GM03348 (cell line): ENCODE measurements around the gene KRT74.

Experiments
- DNase-seq: peaks from one replicate; pipeline ENCODE4 v3.0.0; 2012; ENCODE audit warnings: low spot score

The KRT74 gene

DNA sequence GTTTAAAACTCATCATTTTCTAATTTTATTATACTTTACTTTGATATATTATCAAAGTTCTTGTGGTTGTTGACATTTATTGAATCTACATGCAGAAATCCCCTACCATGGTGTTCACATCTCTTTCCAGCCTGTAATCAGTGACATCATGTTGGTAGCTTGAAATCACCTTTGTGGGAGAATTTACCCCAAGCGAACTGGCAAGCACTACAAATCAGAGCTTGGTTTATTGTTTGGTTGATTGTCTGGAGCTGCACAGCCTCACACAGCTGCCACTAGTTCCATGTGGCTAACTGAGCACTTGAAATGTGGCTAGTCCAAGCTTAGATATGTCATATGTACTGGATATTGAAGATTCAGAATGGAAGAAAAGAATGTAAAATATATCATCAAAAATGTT lies 38.1 kb downstream of the KRT74 start:
- DNase-seq, result no peak

DNA sequence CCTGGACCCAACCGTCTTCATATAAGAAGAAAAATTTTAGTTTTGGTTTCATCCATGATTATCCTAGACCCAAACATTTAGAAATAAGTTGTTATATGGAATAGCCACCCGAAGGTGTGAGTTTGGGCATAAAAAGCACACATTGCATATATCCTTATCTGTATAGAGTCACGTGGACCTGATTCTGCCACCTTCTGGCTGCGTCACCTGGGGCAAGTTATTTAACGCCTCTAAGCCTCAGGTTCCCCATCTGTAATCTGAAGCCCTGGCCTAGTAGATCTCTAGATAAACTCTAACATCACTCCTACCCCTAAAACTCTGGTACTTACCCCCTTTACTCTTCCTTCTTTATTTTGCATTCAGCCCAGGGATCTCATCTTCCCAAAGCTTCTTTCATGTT lies 39.2 kb downstream of the KRT74 start:
- no peak for DNase-seq

DNA sequence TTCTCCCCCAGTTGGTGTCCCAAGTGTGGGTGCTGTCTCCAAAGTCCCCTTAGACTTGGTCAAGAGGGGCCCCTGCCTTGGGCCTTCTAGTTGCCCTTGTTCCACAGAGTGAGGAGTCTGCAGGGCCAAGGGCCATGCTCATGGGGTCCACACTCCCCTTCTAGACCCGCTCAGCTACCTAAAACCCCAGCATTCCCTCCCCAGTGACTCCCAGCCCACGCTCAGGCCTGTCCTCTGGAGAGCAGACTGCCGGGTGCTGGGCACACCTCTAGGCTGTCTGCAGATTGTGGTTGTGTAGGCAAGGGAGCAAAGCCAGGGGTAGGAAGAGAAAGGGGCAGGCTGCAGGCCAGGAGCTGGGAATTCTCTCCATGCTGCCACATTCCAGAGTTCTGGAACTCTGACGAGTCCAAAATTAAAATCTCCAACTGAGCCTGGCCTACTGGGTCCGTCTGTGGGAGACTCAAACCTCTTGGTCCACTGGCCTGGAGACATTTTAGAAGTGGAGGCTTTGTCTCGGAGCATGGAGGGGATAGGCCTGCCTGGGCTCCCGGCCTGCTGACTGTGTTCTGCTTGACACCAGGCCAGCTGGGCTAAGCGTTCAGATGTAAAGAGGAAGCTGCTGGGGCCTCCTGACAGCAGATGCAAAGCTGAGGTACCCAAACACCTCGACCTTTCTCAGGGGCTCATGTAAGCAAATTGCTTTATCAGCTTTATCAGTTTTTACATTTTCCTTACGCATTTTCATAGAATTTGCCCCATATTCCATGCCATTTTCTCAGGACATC lies 39.8 kb downstream of the KRT74 start:
- DNase-seq, result no peak

DNA sequence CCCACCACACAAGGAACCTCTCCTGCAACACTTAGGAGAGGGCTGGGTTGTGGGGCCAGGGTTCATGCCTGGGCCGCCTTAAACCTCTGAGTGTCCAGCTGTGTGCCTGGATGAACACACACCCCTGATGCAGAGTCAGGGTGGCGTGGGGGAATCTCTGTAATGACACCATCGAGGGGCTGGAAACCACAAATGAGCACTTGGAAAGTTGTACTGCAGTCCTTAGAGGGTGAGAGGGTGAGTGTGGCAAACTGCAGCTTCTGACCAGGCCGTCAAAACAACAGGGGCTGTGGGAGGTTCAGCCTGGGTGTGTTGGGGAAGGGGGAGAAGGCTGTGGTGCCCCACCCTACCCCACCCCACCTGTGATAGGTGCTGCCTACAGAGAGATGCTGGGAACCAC lies 41.0 kb downstream of the KRT74 start:
- no peak for DNase-seq

DNA sequence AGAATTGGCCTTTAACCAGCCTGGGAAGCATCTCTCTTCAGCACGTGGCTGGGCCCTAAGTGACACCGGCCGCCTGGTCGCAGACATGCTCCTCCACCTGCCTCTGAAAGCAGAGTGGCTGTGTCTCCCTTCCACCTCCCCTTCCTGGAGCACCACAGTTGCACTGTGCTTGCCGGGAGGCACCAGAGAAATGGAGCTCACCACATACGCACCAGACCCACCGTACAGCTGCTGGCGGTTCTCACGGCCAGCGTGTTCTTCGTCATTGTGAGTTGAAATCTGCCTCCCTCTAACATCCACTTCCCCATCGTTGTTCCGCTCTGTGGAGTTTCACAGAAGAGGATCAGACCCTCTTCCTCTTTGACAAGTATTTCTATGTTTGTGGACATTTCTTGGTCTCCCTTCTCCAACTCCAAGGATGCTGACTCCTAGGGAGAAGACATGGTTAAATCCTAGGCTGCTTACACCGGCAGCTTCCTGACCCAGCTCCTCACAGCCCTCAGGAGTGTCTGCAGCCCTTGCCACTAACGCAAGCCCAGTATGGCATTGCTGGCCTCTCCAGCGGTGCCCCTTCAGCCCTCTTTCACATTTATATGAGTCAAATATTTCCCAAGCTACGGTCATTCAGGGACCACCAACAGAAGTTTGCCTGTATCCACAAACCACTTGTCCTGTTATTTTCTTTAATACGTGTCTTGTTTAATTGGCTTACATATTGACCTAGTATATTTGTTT lies 41.9 kb downstream of the KRT74 start:
- DNase-seq, result no peak

DNA sequence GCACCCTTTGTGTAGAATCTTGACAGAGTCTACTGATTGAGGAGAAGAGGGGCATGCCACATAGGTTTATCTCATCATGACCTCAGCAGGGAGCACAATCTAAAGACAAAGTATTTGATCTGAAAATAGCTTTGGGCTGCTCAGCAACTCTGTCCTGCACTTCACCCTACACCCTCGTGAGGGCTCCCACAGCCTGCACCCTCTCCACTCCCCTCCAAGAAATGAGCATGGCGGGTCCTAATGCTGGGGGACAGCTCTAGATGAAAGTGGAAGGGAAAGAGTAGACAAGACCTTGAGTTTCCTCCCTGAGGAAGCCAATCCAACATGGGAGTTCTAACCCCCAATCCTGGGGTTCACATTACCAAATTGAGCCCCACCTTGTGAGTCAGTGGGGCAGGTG lies 42.7 kb downstream of the KRT74 start:
- DNase-seq, result no peak

DNA sequence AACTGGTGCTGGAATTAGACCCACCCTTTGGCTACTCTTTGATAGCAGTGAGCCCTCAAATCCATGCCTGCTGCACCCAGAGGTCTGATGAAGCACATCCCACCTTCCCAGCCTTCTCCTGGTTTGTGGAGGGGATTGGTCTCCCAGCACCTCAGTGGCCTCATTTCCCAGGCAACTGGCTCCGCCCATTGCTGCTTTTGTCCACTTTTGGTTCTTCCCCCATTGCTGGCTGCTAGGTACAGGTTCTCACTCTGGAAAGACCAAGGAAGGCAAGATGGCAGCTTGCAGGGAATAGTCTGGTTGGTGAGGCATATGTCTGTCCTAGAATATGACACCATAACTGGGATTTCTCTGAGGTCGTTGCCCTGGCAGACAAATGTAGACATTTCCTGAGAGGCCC lies 43.3 kb downstream of the KRT74 start:
- DNase-seq, result no peak

DNA sequence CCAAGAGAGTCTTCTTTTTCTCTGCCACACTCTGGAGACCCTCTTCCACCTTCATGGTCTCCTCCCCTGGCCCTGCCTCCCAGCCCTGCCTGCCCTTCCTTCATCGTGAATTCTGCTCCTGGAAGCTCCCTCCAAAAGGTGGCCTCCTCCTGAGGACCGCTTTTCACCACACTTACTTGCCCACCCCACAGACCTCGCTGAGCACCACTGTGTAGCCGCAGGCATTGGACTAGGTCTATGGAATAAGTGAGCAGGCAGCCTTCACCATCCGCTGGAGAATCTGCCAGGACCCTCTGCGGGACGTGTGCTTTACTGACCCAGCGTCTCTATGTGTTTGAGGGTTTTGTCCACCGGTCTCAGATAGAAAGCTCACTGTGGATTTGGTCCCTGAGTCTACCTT lies 43.8 kb downstream of the KRT74 start:
- no peak for DNase-seq

DNA sequence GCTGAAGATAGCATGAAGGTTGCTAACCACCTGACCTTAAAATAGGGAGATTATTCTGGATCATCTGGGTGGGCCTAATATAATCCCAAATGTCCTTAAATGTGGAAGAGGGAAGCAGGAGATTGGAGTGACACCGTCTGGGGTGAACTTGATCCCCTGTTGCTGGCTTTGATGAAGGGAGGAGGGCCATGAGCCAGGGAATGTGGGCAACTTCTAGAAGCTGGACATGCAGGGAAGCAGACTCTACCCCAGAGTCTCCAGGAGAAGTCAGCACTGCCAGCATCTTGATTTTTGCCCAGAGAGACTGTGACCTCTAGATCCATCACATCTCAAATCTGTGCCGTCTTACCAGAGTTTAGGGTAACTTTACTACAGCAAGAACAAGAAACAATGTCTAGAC lies 44.2 kb downstream of the KRT74 start:
- DNase-seq, result no peak

DNA sequence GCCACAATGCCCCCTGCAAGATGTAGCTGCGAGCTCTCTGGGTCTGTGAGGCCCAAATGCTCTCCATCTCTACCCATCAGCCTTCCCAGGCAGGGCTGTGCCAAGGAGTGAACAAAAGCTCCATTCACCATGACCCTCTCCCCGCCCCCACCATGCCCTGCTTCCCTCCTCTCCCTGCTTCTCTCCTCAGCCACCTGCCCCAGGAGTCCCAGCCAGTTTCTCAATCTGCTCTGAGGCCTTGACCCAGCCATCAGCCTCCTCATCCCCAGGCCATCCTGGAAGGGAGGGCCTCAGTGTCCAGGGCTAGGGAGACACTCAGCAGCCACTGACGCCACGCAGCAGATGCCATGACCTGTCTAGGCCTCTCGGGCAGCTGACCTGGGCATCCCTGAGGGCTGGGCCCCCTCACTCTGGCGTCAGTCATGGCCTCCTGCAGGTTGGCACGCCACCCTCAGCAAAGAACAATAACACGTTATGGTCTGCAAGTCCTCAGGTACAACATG lies 45.0 kb downstream of the KRT74 start:
- no peak for DNase-seq

DNA sequence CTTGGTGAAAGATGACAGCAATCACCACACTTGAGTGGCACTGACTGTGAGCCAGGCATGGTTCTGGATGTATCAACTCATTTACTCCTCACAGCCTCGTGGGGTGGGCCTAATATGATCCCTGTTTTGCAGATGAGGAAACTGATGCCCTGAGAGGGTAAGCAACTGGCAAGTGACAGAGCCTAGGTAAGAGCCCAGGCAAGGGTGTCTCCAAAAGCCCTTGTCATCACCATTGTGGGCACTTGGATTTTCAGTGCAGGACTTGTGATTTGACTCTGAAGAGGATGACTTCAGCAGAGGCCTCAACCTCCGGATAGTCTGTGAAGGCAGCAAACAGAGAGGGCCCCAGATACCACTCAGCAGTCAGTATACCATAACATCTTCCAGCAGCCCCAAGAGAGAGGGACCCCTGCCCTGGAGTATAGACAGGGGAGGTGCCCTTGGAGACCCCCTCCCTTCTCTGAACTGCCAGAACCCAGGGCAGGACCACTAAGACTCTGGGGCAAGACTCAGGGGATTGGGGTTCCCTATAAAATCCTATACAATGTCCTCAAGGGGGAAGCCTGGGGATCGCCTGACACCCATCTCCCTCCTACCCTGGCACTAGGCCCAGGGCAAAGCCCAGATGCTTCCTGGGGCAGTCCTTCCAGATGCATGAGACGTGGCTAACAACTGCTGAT lies 46.4 kb downstream of the KRT74 start:
- DNase-seq, result no peak

DNA sequence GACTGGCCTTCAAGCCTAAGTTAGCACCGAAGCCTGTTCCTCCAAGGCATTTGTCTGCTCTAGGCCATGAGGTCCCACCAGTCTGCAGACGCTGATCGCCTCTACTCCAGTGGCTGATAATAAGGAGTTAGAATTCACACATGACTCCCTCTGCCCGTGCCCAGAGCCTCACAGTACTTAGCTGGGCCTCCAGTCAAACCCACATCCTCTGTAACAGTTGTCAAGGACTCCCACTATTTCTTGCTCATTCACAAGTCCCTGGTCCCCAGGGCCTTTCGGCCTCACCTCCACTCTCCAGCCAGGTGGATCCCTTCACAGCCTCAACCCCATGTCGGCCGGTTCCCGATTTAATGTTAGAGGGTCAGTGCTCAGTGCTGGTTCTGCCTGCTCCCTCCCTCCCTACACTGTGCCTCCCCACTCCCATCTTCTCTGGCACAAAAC lies 47.1 kb downstream of the KRT74 start:
- DNase-seq, result no peak

DNA sequence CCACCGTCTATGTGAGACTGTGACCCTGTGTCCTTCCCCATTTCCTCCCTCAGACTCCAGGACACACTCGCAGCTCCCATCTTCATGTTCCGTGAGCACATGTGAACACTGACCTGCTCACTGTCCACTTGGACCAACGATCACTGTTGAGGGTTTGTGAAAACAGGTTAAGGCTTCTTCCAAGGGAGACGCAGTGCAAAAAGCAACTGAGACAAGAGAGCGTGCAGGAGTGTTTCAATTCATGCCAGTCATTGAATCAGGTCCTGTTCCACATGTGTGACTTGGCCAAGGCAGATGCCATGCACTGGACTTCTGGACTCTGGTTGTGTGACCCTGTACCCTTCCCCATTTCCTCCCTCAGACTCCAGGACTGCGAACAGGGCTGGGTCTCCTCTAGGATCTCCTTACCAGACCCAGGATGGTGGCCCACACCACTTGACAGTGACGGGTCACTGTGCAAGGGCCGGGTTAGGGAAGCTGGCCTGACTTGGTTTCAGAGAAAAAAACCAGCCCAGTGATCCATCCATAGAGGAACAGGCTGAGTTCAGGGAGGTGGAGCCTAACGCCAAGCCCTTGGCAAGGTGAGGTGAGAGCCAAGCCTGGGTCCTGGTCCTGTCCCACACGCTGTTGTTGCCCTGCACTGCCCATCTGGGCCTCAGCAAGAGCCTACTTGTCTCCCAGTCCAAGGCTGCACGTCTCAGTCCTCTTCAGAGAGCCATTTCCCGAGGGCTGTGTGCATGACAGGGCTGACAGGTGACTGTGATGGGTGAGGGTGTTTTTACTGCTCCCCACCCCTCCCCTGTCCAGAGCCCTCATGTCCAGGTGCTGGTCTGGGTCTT lies 47.8 kb downstream of the KRT74 start:
- DNase-seq, result no peak

DNA sequence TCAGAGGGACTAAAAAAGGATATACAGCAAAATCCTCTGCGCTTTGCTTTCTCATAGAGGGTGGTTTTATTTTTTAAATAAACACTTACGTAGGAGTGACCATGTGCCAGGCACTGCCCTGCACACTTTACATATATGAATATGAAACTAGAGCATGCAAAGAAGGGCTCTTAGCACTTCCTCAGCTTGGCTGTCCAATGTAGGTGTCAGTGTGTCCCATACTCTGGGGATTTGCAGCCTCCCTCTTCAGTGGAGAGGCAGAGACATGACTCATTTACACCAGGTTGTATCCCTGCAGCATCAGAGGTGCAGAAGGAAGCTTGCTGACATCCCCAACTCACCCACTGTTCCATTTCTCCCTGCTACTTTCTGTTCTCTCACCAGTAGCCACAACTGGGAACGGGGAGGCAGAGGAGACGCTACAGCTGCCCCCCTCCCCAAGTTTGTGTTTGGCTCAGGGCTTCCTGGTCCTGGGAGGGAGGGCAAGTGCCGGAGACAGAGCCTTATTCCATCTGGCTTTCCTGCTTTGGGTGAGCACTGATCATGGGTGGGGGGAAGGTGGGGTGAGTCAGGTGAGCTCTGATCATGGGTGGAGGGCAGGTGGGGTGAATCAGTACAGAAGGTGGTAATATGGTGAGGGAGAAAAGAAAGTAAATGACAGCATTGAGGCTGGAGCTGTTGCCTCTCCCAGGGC lies 48.6 kb downstream of the KRT74 start:
- DNase-seq, result no peak

DNA sequence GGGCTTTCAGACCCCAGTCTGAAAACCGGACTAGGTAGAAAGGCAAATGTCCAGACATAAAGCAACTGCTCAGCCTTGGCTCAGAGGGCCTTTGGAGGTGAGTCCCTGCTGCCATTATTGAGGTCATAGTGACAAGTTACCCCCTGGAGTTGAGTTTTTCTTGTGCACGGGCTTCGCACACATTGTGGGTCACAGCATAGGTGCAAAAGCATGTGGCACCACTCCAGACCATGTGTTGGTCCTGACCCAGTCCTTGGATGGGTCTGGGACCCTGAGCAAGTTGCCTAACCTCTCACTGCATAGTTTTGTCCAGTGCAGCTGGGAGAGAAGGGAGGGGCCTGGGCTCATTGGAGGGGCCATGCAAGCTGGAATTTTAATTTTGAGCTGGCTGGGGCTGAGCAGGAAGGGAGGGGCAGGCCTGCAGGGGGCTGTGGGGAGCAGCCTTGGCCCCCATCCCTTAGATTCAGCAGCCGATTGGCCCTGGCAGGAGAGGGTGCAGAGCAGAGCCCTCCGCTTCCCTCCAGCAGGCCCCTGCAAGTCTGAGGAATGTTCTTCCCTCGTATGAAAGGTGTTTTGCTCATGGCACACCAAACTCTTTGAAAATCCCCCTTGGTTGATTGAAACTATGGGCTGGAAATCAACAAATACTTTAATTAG lies 49.3 kb downstream of the KRT74 start:
- no peak for DNase-seq

DNA sequence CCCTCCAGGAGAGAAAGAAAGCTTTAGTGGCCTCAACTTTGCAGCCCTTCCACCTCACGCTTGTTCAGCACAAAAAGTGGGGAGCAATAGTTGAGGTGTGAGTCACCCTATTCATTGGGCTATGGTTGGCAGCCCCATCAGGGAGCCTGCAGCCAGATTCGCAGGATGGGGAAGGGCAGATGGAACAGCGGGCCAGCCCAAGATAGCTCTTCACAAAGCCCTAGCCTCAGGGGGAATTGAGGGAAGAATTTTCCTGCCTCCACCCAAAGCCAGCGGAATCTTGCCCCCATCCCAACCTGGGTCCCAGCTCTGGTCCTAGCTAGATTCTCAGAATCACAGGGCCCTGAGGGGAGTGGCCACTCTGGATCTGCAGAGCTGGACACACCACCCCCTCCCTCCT lies 49.8 kb downstream of the KRT74 start:
- no peak for DNase-seq

DNA sequence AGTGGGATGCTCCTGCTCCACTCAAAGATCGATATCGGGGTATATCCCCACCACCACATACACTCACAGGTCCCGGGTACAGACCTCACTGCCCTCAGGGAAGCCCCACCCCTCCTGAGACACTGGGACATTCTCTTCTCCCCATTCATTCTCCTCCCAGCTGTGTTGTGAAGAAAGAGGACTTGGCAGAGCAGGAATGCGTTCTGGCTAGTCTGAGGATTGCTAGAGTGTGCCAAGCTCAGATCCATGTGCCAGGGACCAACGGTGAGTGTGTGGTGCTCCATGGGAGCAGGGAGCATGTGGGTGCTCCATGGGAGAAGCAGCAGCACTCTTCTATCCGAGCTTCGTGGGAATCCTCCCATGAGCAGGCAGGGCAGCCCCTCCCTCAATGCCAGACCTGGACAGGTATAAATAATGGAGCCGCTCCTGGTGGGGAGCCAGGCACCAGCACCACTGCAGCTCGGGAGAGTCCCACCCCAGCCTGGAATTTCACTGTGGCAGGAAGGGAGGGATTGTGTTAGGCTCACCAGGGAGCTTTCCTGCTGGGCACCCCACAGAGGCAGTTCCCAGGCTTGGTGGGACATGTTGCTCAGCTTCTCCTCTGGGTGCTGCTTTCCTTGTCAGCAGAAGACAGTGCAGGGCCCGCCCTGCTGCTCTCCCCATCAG lies 51.2 kb downstream of the KRT74 start:
- no peak for DNase-seq

DNA sequence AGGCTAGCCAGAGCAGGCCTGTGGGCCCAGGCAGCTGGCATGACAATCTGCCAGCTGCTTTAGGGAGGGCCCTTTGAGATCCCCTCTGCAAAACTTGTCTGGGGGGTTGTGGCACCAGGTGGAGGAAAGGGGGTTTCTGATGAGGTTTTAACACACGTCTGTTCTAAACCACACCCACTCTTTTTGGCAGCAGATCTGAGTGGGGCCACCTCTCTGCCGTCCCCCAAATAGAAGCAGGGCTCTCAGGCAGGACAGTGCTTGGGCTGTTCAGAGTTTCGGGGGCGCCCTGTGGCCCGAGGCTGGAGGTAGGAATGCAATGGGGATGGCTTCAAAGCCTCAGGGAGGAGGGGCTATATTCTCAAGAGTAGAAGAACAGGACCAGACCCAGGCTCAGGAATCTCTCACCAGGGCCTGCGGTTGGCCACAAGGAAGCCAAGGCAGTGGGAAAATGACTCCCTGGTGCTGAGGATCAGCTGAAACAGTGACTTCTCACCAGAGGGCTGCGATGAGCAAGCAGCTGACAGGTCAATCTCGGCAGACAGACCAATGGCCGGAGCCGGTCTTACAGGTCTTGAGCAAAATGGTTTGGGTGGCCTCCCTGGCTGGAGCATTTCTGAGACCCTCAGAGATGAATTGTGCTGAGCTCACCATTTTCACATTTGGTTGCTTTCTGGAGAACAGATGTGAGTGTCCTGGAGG lies 51.9 kb downstream of the KRT74 start:
- DNase-seq, result no peak

DNA sequence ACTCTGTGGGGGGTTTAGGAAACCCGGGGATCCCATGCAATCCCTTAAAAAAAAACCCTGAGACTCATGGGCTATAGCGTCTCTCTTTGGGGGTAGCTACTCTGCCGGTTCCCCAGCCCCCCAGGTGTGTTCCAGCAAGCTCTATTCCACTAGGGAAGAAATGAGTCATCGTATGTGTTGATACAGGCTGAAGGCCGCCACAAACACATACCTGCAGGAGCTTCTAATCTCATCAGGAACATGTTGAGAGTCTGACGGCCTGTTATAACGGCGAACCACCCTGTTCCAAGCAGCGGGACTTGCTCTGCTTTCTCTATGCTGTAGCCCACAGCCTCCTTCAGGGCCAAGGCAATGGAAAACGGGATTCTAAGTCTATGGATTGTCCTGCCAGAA lies 52.5 kb downstream of the KRT74 start:
- DNase-seq, result no peak
